DND-41 (cell line): ENCODE measurements around the gene CHADL.

ENCODE experiments used
- ATAC-seq: fragments of 200-7000 bp; cut with Tn5 transposase; 3 replicates; pipeline ENCODE4 v1.9.1; 2021; ENCODE audit warnings: low read depth; ENCODE audit not compliant: insufficient read depth
- DNase-seq: peaks from one replicate; pipeline ENCODE4 v3.0.0-alpha.2; 2020
- H2AFZ ChIP-seq: 2 replicates; pipeline ENCODE4 v1.6.0; 2012; ENCODE audit warnings: low read depth, low read length
- H3K27ac ChIP-seq: 2 replicates; pipeline ENCODE4 v1.5.1; 2012; ENCODE audit warnings: low read length, inconsistent platforms
- H3K27me3 ChIP-seq: fragments of 200-600 bp; sonication (generic); 2 replicates; pipeline ENCODE4 v1.6.0; 2012; ENCODE audit warnings: low read length, mild to moderate bottlenecking, inconsistent platforms; ENCODE audit not compliant: insufficient read depth, poor library complexity
- H3K36me3 ChIP-seq: 2 replicates; pipeline ENCODE4 v1.5.1; 2012; ENCODE audit warnings: low read length, inconsistent platforms; ENCODE audit not compliant: insufficient read depth
- H3K4me1 ChIP-seq: 2 replicates; pipeline ENCODE4 v1.5.1; 2012; ENCODE audit warnings: mild to moderate bottlenecking, low read length; ENCODE audit not compliant: insufficient read depth
- H3K4me2 ChIP-seq: 2 replicates; pipeline ENCODE4 v1.6.0; 2012; ENCODE audit warnings: mild to moderate bottlenecking, moderate library complexity, low read length, inconsistent platforms; ENCODE audit not compliant: insufficient read depth
- H3K4me3 ChIP-seq, 2 experiments: fragments of 200-600 bp in 1 of 2; shearing (Covaris generic) in 1 of 2; 2 replicates each; pipeline ENCODE4 v1.5.1; 2012 to 2016; ENCODE audit warnings: inconsistent platforms in 2 of 2, low read length in 2 of 2, mild to moderate bottlenecking in 2 of 2, low read depth in 1 of 2, moderate library complexity in 1 of 2
- H3K79me2 ChIP-seq: 2 replicates; pipeline ENCODE4 v1.6.0; 2012; ENCODE audit warnings: low read length, inconsistent platforms; ENCODE audit not compliant: insufficient read depth
- H3K9ac ChIP-seq: 2 replicates; pipeline ENCODE4 v1.6.0; 2012; ENCODE audit warnings: low read depth, mild to moderate bottlenecking, inconsistent platforms, low read length, moderate library complexity
- H3K9me3 ChIP-seq: 2 replicates; pipeline ENCODE4 v1.5.1; 2012; ENCODE audit warnings: low read length, moderate library complexity, mild to moderate bottlenecking, inconsistent platforms; ENCODE audit not compliant: insufficient read depth, severe bottlenecking
- H4K20me1 ChIP-seq: 2 replicates; pipeline ENCODE4 v1.6.0; 2012; ENCODE audit warnings: low read length; ENCODE audit not compliant: insufficient read depth
- CTCF ChIP-seq: IDR thresholded peaks from 2 replicates; pipeline ENCODE4 v1.5.1; 2012; ENCODE audit warnings: borderline replicate concordance, low read length, moderate library complexity, mild to moderate bottlenecking; ENCODE audit not compliant: poor library complexity, severe bottlenecking; ENCODE audit errors: extremely low read depth
- EZH2 ChIP-seq: IDR thresholded peaks from 3 replicates; pipeline ENCODE4 v1.6.1; 2012; ENCODE audit warnings: borderline replicate concordance, low read depth, mild to moderate bottlenecking, moderate library complexity, low read length, inconsistent platforms; ENCODE audit not compliant: severe bottlenecking

The CHADL gene

GRCh38 chr22:41286639-41287091 lies 45.9 kb upstream of the CHADL start:
- H2AFZ ChIP-seq = peak overlapping the region; percentile 92
- H3K36me3 ChIP-seq = peaks cover 36% of the 10 kb centered on the region
- no peak for DNase-seq
- ATAC-seq = peak; percentile 6
- no peaks in the 10 kb centered on the region for H3K27me3 ChIP-seq
- peaks cover 43% of the 10 kb centered on the region for H3K79me2 ChIP-seq
- peaks cover 11% of the 10 kb centered on the region; the same call in 1 of the 2 replicates for H4K20me1 ChIP-seq
- no peaks in the 10 kb centered on the region for H3K9me3 ChIP-seq
- TF ChIP-seq EZH2 (no peak), CTCF (no peak)
- H3K4me2 ChIP-seq = peak overlapping the region; percentile 83
- peak overlapping the region; percentile 41 to 80 for H3K4me3 ChIP-seq
- H3K27ac ChIP-seq = peak overlapping the region; percentile 90
- H3K9ac ChIP-seq = peak overlapping the region; percentile 58
- H3K4me1 ChIP-seq = peaks cover 35% of the 10 kb centered on the region

- Histone ChIP-seq H3K4me2 (peak within 1 kb of the TSS; percentile 85), H3K27ac (peak within 1 kb of the TSS; percentile 90), H3K4me1 (peaks cover 40% of the 10 kb centered on the region), H3K79me2 (peaks cover 50% of the 10 kb centered on the region), H3K9me3 (no peaks in the 10 kb centered on the region), H2AFZ (peak within 1 kb of the TSS; percentile 92), H4K20me1 (peaks cover 18% of the 10 kb centered on the region), H3K9ac (peak within 1 kb of the TSS; percentile 94), H3K27me3 (no peaks in the 10 kb centered on the region), H3K36me3 (peaks cover 42% of the 10 kb centered on the region), H3K4me3 (peak within 1 kb of the TSS; percentile 87 to 97)
- TF ChIP-seq CTCF (peak; percentile 42), EZH2 (no peak)
- DNase-seq (peak; percentile 99), ATAC-seq (peak; percentile 96)
Measured at GRCh38 chr22:41285820-41286638, 45.3 kb upstream of the CHADL start, which contains the start of gene RANGAP1. Gene RANGAP1, minus strand, starts transcription at chr22:41286187. Its CDS starts 5,143 bp downstream, at chr22:41281044.

GRCh38 chr22:41285441-41285819 lies 44.7 kb upstream of the CHADL start:
- peak; percentile 20 for ATAC-seq
- Histone ChIP-seq H4K20me1 (peaks cover 24% of the 10 kb centered on the region), H3K4me1 (peaks cover 40% of the 10 kb centered on the region), H3K27me3 (no peaks in the 10 kb centered on the region), H3K27ac (peak overlapping the region; percentile 85), H3K36me3 (peaks cover 48% of the 10 kb centered on the region), H3K4me3 (peak overlapping the region; percentile 87 to 97), H2AFZ (peak overlapping the region; percentile 88), H3K79me2 (peaks cover 56% of the 10 kb centered on the region), H3K9me3 (no peaks in the 10 kb centered on the region), H3K4me2 (peak overlapping the region; percentile 85), H3K9ac (peak overlapping the region; percentile 94)
- DNase-seq = peak; percentile 69
- no peak for TF ChIP-seq CTCF
- no peak for TF ChIP-seq EZH2
